ENCODE data around the gene CTRB1. TPM values are rescaled to one million over a fixed set of nuclear protein-coding genes. Genes with fewer than 3 reads are reported as not detected.

Gene CTRB1
- total RNA-seq, 1 experiment from 2014 or later = 5.6 TPM

- no peak for TF ChIP-seq YY1 (IDR thresholded peaks at IDR 0.05; ENCODE audit: extremely low read depth, insufficient replicate concordance, low read depth, low read length)
- TF ChIP-seq SP1 (IDR thresholded peaks at IDR 0.05; ENCODE audit: low read depth) = no peak
- Histone ChIP-seq H3K27me3 (ENCODE audit: insufficient read depth, low read length) (no peaks in the 10 kb centered on the region), H3K4me3 (replicated peaks in 1 of 2; ENCODE audit: low read depth in 1 of 2, low read length in 2 of 2) (no peak overlapping the region), H3K4me1 (ENCODE audit: control insufficient read depth in 1 of 2, insufficient read depth in 2 of 2, low read length in 2 of 2) (no peaks in the 10 kb centered on the region), H3K36me3 (ENCODE audit: control insufficient read depth in 1 of 2, insufficient read depth in 2 of 2, low read length in 2 of 2) (peaks cover 9 to 14% of the 10 kb centered on the region in 2 experiments), H4K20me1 (ENCODE audit: insufficient read depth) (no peaks in the 10 kb centered on the region), H2AFZ (ENCODE audit: low read depth, low read length, poor library complexity, severe bottlenecking) (no peak overlapping the region), H3K9ac (ENCODE audit: low read length) (no peak overlapping the region), H3K79me2 (ENCODE audit: insufficient read depth, low read length) (peaks cover 8% of the 10 kb centered on the region; the same call in 1 of the 2 replicates), H3K4me2 (ENCODE audit: low read length) (no peak overlapping the region), H3K27ac (ENCODE audit: low read depth, low read length) (no peak overlapping the region), H3K9me3 (ENCODE audit: control insufficient read depth in 1 of 2, insufficient read depth in 1 of 2, low read depth in 1 of 2, low read length in 2 of 2) (no peaks in the 10 kb centered on the region), H3K9me2 (ENCODE audit: insufficient read depth) (no peaks in the 10 kb centered on the region)
- BruUV-seq (replicated peaks) = no TSS peak
- ChIA-PET POLR2A (no interaction called here), RAD21 (ENCODE audit: low non-redundant PET in 1 of 2, low total read pairs in 2 of 2, uncharacterized antibody in 2 of 2, unreplicated experiment in 2 of 2) (no interaction called here), CTCF (interaction anchor here (1.1 to 1.4 kb wide), 2 partner anchors 29 to 157 kb away, joined by 3 read pairs; no protein-coding TSS in a partner anchor)
- DNase-seq (ENCODE audit: low read depth, low spot score) = no peak
- intact Hi-C loops (cut with micrococcal nuclease) = no loop called here
- ATAC-seq = peak; percentile 10; the same call in 1 of the 2 replicates
Measured at GRCh38 chr16:75228143-75228976, 9.6 kb downstream of the CTRB1 start.

DNA sequence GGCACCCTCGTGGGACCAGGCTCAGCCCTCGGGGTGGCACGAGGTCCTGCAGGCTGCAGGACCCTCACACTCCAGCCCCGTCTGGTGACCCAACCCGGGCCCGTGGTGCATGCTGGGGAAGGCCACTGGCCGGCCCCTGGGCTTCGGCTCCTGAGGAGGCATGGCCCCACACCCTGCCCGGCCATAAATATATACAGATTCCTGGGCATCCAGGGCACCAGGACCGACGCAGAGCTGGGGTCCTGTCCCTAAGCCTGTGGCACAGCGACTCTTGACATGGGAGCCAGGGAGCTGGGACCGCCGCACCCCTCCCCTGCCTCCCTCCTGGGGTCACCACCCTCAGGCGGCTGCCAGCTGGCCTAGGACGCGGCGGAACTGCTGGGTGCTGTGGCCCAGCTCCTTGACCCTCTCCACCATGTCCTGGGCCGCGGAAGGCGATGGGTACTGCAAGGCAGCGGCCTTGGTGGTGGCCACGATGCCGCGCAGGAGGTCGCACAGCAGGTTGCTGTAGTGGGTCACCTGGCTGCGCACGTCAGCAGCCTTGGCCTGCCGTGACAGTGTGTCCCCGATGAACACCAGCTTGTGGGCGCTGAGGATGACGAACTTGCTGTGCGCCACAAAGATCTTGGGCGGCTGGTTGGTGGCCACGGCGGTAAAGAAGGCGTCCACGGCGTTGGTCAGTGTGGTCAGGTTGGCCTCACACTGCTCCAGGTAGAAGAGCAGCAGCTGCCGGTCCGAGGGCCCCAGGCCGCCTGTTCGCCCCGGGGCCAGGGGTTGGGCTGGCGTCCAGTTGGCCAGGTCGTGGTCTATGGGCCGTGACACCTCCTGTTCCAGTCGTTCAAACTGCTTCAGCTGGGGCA, 10.6 kb downstream of the CTRB1 start:
- Histone ChIP-seq H3K9me3 (ENCODE audit: control insufficient read depth in 1 of 2, insufficient read depth in 1 of 2, low read depth in 1 of 2, low read length in 2 of 2) (no peaks in the 10 kb centered on the region), H3K4me1 (ENCODE audit: control insufficient read depth in 1 of 2, insufficient read depth in 2 of 2, low read length in 2 of 2) (peaks cover 4 to 8% of the 10 kb centered on the region in 2 experiments; a peak in 3 of 4 replicates), H3K4me3 (replicated peaks in 1 of 2; ENCODE audit: low read depth in 1 of 2, low read length in 2 of 2) (no peak overlapping the region), H3K36me3 (ENCODE audit: control insufficient read depth in 1 of 2, insufficient read depth in 2 of 2, low read length in 2 of 2) (peaks cover 15 to 18% of the 10 kb centered on the region in 2 experiments), H3K27ac (ENCODE audit: low read depth, low read length) (no peak overlapping the region), H3K27me3 (ENCODE audit: insufficient read depth, low read length) (no peaks in the 10 kb centered on the region), H3K4me2 (ENCODE audit: low read length) (no peak overlapping the region), H3K9me2 (ENCODE audit: insufficient read depth) (no peaks in the 10 kb centered on the region), H3K79me2 (ENCODE audit: insufficient read depth, low read length) (peaks cover 8% of the 10 kb centered on the region; the same call in 1 of the 2 replicates), H3K9ac (ENCODE audit: low read length) (no peak overlapping the region), H4K20me1 (ENCODE audit: insufficient read depth) (no peaks in the 10 kb centered on the region), H2AFZ (ENCODE audit: low read depth, low read length, poor library complexity, severe bottlenecking) (no peak overlapping the region)
- DNase-seq (ENCODE audit: low read depth, low spot score) = no peak
- ATAC-seq = no peak
- ChIA-PET RAD21 (ENCODE audit: low non-redundant PET in 1 of 2, low total read pairs in 2 of 2, uncharacterized antibody in 2 of 2, unreplicated experiment in 2 of 2) (no interaction called here), POLR2A (no interaction called here), CTCF (interaction anchor here (1.1 to 1.4 kb wide), 2 partner anchors 30 to 156 kb away, joined by 3 read pairs; no protein-coding TSS in a partner anchor)
- intact Hi-C loops (cut with micrococcal nuclease) = loop anchor here (5.0 kb wide), 1 partner anchor 173 kb away; no protein-coding TSS in a partner anchor
- no peak for TF ChIP-seq EZH2phosphoT487 (IDR thresholded peaks at IDR 0.05; ENCODE audit: borderline replicate concordance)
- no peak for TF ChIP-seq REST (IDR thresholded peaks at IDR 0.05; ENCODE audit: low read depth)
- no peak for TF ChIP-seq EGR1 (IDR thresholded peaks at IDR 0.05; ENCODE audit: low read depth)
- no peak for TF ChIP-seq TCF7L2 (IDR thresholded peaks at IDR 0.05; ENCODE audit: borderline replicate concordance, extremely low read depth, insufficient read depth, insufficient read length)
- no peak for TF ChIP-seq POLR2AphosphoS5 (IDR thresholded peaks at IDR 0.05; ENCODE audit: low read depth, low read length)
- TF ChIP-seq SIN3A (IDR thresholded peaks at IDR 0.05; ENCODE audit: low read depth) = no peak
- TF ChIP-seq ATF3 (IDR thresholded peaks at IDR 0.05) = no peak
- TF ChIP-seq EZH2 (IDR thresholded peaks at IDR 0.05) = no peak
- TF ChIP-seq SRF (IDR thresholded peaks at IDR 0.05; ENCODE audit: low read depth) = no peak
- TF ChIP-seq, protein P1, sequence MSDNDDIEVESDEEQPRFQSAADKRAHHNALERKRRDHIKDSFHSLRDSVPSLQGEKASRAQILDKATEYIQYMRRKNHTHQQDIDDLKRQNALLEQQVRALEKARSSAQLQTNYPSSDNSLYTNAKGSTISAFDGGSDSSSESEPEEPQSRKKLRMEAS (IDR thresholded peaks at IDR 0.05) = no peak
- no TSS peak for BruUV-seq (replicated peaks)
